AG04449 (cell line): Measurements from ENCODE around the gene OTC.

ENCODE experiments used
- CTCF ChIA-PET: fragments of 350-600 bp; formaldehyde crosslinking; extraction: SDS; loops from one replicate; lab custom pipeline; 2021; ENCODE audit warnings: antibody characterized with exemption; lab: Yijun Ruan, JAX
- POLR2A ChIA-PET: fragments of 400-600, 350-600 bp; formaldehyde crosslinking; extraction: SDS; loops from one replicate; lab custom pipeline; 2020; ENCODE audit warnings: antibody characterized with exemption, inconsistent platforms; lab: Yijun Ruan, JAX
- DNase-seq: peaks from one replicate; pipeline ENCODE4 v3.0.0-alpha.2; 2010; ENCODE audit warnings: low read depth, low spot score
- H3K4me3 ChIP-seq: 2 replicates; pipeline ENCODE4 v1.5.1; 2011; ENCODE audit warnings: low read depth, mild to moderate bottlenecking, control low read depth, low read length
- TF ChIP-seq, protein P1 (sequence below): IDR thresholded peaks from one replicate; pipeline ENCODE4 v1.5.1; 2011; ENCODE audit warnings: mild to moderate bottlenecking, moderate library complexity, low read length, control low read depth, inconsistent platforms; ENCODE audit not compliant: insufficient read depth; ENCODE audit errors: missing control alignments

OTC gene

DNA sequence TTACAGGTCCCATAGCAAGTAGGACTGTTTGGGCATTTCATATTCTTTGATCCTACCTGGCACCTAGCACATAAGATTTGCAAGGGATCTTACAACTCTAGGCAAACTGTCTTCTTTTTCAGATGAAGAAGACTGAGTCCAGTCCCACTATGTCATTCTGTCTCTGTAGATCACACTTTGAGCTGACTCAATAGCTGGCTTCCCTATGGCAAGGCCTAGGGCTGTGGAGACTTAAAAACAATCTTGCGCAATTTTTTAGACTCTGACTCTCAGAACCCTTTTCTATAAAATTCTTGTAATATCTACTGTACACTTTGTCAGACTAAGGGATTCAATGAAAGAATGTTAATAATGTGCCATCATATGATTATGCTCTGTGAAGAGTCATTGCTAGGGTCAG, 26.7 kb downstream of the OTC start:
- TF ChIP-seq, protein P1, sequence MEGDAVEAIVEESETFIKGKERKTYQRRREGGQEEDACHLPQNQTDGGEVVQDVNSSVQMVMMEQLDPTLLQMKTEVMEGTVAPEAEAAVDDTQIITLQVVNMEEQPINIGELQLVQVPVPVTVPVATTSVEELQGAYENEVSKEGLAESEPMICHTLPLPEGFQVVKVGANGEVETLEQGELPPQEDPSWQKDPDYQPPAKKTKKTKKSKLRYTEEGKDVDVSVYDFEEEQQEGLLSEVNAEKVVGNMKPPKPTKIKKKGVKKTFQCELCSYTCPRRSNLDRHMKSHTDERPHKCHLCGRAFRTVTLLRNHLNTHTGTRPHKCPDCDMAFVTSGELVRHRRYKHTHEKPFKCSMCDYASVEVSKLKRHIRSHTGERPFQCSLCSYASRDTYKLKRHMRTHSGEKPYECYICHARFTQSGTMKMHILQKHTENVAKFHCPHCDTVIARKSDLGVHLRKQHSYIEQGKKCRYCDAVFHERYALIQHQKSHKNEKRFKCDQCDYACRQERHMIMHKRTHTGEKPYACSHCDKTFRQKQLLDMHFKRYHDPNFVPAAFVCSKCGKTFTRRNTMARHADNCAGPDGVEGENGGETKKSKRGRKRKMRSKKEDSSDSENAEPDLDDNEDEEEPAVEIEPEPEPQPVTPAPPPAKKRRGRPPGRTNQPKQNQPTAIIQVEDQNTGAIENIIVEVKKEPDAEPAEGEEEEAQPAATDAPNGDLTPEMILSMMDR = no peak
- H3K4me3 ChIP-seq = no peak overlapping the region
- DNase-seq = no peak
- POLR2A ChIA-PET = no interaction called here
- CTCF ChIA-PET = no interaction called here

DNA sequence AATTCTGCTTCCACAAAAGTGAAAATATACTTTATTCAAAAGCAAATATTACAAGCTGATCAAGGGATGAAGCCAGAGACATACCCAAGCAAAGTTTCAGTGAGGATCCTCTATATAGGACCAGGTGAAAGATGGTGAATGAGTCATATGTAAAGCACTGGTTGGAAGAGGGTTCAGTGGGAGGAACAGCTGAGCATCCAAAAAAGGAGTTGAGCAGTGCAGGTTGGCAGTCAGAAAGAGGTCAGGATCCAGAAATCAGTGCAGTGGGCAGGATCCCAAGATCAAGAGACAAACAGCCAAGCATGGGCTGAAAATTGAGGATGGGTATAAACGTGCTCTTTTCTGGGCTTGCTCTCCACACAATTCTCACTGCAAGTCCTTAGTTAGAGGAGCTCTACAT, 30.3 kb downstream of the OTC start:
- DNase-seq = no peak
- CTCF ChIA-PET = no interaction called here
- POLR2A ChIA-PET = no interaction called here

DNA sequence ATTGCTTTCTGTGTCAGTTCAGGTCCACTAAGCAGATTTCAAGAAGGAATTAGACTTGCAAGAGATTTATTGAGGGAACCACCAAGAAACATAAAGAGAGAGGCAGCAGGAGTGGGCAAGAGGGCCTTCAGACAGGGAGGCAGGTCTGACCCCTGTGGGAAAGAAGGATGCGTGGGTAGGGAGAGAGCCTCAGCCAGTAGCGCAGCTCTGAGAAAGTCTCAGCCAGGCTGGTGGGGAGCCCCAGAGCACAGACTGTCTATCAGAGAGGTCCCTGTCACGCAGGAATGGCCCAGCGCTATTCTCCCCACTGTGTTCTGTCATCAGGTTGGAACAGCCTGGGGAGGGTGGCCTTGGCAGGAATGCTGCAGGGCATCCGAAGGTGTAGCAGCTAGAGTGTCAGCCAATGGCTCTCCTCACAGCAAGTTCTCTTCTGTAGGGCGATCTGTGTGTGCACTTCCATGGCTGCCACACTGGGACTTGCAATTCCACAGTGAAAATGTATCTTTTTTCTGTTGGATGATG, 48.0 kb downstream of the OTC start:
- no peak for DNase-seq
- no peak overlapping the region for H3K4me3 ChIP-seq
- CTCF ChIA-PET = no interaction called here
- POLR2A ChIA-PET = no interaction called here
- TF ChIP-seq, protein P1 = no peak

More for the DNA sequence above, 30.3 kb downstream of the OTC start:
- TF ChIP-seq, protein P1 = no peak
- H3K4me3 ChIP-seq = no peak overlapping the region

- CTCF ChIA-PET = no interaction called here
- POLR2A ChIA-PET = no interaction called here
- TF ChIP-seq, protein P1 = no peak
Measured at GRCh38 chrX:38402118-38402517, 49.7 kb downstream of the OTC start.

GRCh38 chrX:38403834-38404233, 51.4 kb downstream of the OTC start:
- H3K4me3 ChIP-seq = no peak overlapping the region
- TF ChIP-seq, protein P1 = no peak
- POLR2A ChIA-PET = no interaction called here
- CTCF ChIA-PET = no interaction called here
- DNase-seq = no peak

More at GRCh38 chrX:38402118-38402517, 49.7 kb downstream of the OTC start:
- H3K4me3 ChIP-seq = no peak overlapping the region
- DNase-seq = no peak

GRCh38 chrX:38407126-38407525, 54.7 kb downstream of the OTC start:
- TF ChIP-seq, protein P1 = no peak
- no peak for DNase-seq
- CTCF ChIA-PET = no interaction called here
- POLR2A ChIA-PET = no interaction called here
- no peak overlapping the region for H3K4me3 ChIP-seq
